T-helper 1 cell (primary cell): ENCODE measurements around the gene RIOK3.
"Not testable (repeated sequence)": the region's sequence is repeated elsewhere in the genome, so short reads cannot be mapped to it uniquely, and the experiment has no call there.

Experiments
- DNase-seq, 5 donors: peaks; one replicate each; pipeline ENCODE4 v3.0.0-alpha.2; 2012 to 2020

RIOK3 gene

DNA sequence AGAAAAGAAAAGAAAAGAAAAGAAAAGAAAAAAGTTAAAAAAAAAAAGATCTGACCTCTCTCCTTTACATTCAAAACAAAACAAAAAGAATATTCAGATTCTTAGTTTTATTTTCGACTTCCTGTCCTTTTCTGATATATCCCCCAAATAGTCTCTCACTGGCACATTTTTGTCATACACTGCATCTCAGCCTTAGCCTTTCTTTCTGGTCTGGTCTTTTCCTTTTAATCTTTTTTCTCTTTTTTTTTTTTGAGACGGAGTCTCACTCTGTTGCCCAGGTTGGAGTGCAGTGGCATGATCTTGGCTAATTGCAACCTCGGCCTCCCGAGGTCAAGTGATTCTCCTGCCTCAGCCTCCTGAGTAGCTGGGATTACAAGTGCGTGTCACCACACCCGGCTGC, 1.6 kb upstream of the RIOK3 start:
- DNase-seq, result no peak

DNA sequence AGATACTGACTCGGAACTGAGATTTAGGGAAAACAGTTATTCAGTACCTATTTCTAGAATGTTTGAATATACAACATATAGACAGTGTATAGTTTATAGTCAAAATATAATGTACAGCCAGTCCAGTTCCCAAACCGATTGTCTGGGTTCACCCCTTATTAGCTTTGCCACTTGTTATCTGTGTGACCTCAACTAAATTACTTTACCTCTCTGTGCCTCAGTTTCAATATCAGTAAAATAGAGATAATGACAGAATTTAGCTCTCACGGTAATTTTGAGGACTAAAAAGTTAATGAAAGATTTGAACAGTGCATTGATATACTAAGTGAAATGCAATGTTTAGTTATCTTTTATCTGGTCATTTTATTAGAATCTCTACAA, 750 bp upstream of the RIOK3 start:
- DNase-seq, result no peak

DNA sequence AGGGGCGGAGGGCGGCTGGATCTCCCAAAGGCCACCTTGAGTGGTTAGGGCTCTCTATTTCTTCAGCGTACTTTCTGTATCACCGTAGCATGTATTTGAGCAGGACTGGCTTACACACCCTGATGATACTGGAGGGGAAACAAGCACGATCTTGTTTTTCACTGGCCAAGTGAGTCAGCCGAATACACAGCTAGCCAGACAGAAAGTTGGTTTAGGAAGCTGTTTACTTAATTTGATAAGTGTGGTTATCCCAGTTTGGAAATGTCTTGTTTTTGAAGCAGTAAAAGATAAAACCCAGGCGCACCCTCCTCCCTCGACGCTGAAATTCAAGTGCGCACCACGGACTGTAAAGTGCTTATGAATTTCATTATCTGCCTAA, 582 bp downstream of the RIOK3 start:
- peak in 2 of 5 donors; percentile 10 to 24 for DNase-seq

DNA sequence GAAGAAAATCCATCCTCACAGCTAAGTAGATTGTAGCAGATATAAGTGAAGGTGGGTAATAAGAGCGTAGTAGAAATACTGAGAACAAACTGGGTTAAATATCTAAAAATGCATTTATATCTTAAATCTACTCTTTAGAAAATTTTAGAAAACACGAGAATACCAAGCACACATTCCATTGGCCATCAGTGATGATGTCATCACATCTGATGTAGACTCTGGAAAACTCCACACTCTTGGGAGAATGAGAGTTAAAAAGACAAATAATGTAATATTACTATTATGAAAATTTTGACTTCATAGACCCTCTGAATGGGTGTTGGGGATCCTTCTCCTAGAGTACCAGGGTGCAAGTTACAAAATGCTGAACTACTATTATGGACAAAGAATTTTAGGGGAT, 3.7 kb downstream of the RIOK3 start:
- no peak for DNase-seq

- DNase-seq, result no peak
Measured at GRCh38 chr18:23458830-23459529, 5.9 kb downstream of the RIOK3 start.

GRCh38 chr18:23459530-23459921, 6.4 kb downstream of the RIOK3 start:
- DNase-seq, result no peak

DNA sequence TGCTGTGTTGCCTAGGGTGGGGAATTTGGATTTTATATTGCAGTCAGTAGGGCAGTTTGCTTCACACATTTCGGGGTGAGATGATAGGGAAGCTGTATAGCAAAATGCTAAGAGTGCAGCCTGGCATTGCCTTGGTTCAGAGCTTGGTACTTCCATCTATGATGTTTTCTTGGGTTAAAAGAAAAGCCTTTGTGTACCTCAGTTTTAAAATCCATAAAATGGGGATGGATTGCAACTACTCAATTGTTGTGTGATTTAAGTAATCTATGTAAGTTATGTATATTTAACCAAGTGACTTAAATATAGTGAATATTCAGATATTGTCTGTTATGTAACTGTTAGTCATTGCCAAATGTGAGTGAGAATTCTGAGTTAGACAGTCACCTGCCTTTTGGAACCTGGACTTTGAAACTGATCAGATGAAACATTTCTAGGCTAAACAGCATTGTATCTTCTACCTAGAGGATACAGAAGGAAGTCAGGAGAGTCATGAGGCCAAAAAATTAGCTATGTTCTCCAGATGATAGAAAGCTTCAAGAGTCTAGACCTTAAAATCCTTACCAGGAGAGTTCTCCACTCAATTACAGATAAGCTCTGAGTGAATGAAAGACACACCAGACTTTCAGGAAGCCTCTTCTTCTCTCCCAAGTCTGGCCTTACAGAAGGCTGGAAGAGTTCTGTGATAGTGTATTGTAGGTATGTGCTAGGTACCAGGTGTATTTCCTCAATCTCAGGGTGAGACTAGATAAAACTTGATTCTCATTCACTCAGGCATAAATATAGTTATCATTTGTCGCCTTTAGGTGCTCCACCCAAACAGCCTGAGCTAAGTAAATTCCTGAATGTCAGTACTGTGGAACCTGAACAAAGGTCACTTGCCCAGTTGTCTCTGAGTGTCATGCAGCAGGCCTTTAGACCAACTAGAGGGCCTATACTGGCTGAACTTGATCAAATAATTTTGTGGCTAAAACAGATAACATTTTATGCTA, 7.5 kb downstream of the RIOK3 start:
- DNase-seq, result no peak

DNA sequence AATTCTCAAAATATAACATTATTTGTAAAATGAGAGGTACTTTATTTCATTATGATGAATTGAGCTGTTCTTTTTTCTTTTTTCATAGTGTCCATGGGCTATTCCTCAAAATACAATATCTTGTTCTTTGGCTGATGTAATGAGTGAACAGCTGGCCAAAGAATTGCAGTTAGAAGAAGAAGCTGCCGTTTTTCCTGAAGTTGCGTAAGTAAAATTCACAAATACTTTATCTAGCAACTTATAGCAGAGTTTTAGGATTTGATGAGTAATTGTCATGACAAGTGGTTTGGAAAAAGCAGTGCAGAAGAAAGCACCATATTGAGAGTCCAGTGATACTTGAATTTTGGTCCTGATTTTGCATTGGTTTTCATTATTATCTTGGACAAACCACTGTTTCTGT, 9.8 kb downstream of the RIOK3 start:
- no peak for DNase-seq

DNA sequence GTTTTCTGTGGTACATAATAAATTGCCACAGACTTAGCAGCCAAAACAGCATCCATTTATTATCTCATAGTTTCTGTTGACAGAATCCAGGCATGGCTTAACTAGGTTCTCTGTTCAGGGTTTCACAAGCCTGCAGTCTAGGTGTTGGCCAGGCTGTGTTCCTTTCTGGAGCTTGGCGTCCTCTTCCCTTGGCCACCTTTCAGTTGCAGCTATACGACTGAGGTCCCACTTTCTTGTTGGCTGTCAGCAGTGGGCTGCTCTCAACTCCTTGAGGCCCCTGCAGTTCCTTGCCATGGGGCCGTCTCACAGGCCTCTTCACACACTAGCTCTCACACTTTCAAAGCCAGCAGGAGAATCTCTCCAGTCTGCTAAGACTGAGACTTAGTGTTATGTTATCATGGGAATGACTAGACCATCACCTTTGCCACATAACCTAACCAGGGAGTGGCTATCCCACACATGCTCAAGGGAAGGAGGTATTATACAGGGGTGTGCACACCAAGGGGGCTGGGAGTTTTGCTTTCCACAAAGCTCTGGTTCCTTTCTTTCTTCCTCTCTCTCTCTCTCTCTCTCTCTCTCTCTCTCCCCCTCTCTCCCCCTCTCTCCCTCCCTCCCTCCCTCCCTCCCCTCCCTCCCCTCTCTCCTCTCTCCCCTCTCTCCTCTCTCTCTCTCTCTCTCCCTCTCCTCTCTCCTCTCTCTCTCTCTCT, 15.8 kb downstream of the RIOK3 start:
- DNase-seq, result no peak

DNA sequence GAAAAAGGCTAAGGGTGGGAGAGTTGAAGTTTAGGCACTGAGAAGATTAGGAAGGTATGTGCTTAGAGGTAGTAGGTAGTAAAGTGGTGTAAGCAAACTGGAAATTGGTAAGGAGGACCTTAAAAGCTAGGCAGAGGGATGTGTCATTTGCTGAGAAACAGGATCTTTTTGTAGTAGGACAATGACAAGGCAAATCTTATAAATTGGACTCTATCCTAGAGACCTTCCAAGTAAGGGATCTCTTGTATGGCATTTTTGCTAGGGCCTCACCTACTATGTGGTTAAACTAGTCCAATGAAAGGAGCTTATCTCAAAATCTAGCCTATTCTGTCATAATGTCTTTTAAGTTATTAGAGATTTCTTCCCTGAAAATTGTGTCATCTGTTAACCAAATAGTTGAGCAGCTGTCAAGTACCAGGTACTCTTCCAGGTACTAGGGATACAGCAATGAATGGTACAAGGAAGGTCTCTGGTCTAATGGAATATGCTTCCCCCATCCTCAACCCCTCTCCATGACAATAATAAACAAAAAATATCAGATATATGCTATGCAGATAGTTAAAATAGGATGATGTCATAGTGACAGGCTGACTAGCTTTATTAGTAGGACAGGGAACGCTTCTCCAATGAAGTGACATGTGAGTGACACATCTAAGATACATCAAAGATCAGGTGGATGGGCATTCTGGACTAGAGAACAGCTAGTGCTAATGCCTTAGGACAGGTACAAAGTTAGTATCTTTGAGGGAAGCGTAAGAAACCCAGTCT, 17.7 kb downstream of the RIOK3 start:
- DNase-seq, result no peak

- no peak for DNase-seq
Measured at GRCh38 chr18:23471486-23471885, 18.4 kb downstream of the RIOK3 start.

GRCh38 chr18:23479829-23480505, 26.9 kb downstream of the RIOK3 start:
- no peak for DNase-seq

DNA sequence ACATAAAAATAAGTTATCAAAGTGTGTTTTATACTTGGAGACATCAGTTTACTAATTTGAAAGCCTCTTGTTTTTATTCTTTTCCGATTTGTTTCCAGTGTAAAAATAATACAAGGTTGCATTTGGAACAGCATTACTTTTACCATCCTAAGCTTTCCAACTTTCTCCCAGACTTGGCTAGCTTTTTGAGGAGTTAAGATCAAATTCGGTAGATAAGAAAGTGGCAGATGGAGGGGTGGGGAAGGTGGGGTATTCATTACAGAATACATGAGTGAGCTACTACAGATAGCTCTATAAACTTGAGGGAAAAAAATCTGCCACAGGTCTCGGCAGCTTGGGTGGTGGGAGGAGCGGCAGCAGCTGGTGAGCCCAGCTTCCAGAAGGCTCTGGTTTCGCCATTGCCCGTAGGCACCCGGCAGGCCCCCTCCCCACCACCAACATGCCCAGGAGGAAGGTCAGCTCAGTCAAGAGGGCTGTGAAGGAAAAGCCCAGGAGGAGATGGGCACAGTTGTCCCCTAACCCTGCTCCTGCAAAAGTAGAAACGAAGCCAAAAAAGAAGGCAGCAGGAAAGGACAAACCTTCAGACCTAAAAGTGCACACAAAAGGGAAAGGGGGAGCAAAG, 31.6 kb downstream of the RIOK3 start:
- DNase-seq, result no peak

GRCh38 chr18:23485386-23485785, 32.3 kb downstream of the RIOK3 start:
- no peak for DNase-seq

DNA sequence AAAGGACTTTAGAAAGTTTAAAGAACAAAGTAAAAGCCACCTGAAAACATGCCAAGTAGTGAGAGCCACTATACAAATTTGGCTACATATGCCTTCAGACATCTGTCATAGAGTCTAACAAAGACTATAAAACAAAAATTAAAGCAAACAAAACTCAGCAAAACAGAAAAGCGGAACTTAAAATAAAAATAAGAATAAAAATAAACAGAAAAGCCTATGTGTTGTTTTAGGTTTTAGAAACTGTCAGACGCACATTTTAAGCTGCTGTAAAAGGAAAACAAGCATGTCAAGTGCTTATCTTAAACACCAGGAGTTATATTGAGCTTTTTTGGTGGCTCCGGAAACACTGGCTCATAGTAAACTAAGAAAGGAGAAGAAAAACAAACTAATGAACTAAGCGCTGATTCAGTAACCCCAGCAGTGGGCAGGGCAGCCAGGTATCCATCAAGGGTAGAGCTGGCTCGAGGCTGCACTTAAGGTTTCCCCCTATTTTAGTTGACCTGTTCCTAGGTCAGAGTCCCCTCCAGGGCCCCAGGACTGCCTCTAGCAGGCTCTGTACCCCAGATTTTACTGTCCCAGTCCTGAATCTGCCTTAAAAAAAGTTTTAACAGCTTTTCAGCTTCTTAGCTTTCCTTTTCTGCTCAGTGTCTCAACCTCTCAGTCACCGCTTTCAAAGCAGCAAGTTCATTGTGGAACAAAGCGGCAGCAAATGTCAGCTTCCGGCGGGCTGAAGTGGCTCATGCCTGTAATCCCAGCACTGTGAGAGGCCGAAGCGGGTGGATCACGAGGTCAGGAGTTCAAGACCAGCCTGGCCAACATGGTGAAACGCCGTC, 34.9 kb downstream of the RIOK3 start:
- DNase-seq, result peak in 3 of 5 donors; percentile 17 to 59 (median 23)

GRCh38 chr18:23489586-23489985, 36.5 kb downstream of the RIOK3 start:
- not testable (repeated sequence) for DNase-seq

DNA sequence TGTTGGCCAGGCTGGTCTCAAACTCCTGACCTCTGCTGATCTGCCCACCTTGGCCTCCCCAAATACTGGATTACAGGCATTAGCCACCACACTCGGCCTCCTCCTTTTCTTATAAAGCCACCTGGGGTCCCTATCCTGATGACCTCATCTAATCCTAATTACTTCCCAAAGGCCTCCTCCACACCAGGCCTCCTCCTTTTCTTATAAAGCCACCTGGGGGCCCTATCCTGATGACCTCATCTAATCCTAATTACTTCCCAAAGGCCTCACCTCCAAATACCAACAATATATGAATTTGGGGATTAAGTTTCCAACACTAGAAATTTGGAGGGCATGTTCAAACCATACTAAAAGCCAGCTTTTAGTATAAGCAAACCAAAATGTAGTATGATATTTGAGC, 40.6 kb downstream of the RIOK3 start:
- no peak for DNase-seq

GRCh38 chr18:23494992-23495391, 41.9 kb downstream of the RIOK3 start:
- DNase-seq, result no peak

- DNase-seq, result no peak
Measured at GRCh38 chr18:23495723-23496440, 42.8 kb downstream of the RIOK3 start.

DNA sequence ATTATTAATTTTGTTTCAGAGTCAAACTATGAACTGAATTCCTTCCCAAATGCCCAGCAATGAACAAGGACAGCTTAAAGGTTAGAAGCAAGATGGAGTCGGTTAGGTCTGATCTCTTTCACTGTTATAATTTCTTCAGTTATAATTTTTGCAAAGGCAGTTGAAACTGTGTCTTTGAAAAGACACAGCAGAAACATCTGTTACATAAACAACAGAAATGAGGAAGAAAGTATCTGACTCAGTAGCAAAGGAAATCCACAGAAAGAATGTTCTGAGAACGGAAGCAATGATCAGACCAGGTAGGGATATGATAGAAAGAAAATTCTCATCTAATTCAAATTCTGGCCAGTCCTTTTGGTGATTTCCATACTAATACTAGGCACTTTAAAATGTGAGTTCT, 45.0 kb downstream of the RIOK3 start:
- no peak for DNase-seq
